Effector CD8-positive, alpha-beta T cell (primary cell): ENCODE measurements around the gene MYO3B.
"Not testable (repeated sequence)": the region's sequence is repeated elsewhere in the genome, so short reads cannot be mapped to it uniquely, and the experiment has no call there.

Source experiments
- DNase-seq: peaks from one replicate; lab custom pipeline; 2025; lab: John Stamatoyannopoulos, UW

The MYO3B gene

DNA sequence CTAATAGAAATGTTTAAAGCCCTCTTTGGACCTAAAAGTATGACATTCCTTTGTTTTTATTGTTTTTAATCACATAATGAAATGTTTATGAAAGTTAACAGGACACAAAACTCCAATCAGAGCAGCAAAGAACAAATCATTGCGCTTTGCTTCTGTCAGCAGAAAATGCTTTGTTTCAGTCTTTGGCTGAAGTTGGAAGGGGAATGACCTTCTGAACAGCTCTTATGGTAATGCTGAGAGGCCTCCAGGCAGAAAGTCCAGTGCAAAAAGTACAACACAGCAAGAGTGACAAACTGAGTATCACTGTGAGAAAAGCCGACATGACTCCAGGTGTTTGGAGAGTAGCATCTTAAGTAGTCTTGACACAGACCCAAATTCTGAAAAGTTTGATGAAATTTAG is 389.5 kb downstream of the MYO3B start:
- DNase-seq: no peak

DNA sequence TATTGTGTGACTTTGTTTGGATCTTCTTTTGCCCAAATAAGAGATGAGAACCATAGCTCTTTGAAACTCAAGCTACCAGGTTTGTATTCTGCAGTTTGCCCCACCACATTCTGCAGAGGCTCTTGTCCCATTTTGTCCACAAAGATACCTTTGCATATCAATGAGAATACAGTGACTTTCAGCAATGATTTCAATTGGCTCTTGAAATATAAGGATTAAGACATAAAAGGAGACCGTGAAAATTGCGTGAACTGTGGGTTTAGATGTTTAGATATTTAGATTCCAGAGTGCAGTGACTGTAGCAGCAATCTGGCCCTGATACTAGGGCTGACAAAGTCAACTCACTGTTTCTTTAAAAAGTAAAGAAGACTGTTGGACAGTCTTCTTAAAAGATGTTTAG is 390.6 kb downstream of the MYO3B start:
- DNase-seq: no peak

DNA sequence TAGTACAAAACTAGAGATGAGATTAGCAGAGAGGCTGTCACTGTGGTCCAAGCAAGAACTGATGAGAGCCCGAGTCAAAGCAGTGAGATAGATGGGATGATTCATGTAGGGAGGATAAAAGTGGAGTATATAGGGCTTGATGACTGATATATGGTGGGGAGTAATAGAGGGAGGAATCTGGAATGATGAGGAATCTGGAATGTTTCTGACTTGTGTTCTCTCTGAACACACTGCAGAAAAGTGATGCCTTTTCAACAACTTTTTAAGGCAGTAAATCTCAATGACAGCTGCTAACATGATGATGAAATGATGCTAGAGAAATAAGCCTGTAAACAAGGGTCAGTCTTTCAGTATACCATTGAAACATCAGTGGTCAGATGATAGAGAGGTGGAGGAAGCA is 393.7 kb downstream of the MYO3B start:
- DNase-seq: no peak

DNA sequence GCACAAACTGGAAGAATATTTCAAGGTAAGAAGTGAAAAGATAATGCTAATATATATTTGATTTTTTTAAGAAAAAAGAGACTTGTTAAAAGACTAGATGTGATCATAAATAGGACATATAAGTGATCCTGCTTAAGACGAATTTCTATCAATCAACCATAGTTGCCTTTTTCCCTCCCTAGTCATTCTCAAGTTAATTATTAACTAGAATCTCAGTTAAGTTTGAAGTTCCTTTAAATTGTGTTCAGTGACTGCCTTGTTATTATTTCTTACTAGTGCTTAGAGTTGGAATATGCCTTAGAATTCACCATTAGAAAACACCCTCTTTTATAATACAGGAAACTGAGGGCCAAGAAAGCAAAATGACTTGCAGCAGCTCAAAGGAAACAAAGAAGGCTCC is 395.7 kb downstream of the MYO3B start:
- no peak for DNase-seq

DNA sequence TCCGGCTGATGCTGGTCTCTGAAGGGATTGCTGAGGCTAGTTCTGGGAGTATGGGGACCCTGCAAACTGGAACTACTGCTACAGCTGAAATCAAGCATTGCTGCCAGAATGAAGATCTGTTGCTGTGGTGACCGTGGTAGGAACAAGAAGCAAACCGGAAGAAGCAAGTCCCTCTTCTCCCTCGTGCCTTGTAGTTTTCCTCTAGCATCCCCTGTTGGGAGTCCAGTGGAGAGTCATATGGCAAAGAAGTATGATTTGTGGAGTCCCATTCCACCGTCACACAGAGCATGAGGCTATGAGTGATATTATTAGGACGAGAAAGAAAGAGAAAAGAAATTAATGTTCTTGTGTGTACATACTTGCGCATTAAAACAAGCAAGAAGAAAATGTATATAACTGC is 398.3 kb downstream of the MYO3B start:
- DNase-seq: no peak

DNA sequence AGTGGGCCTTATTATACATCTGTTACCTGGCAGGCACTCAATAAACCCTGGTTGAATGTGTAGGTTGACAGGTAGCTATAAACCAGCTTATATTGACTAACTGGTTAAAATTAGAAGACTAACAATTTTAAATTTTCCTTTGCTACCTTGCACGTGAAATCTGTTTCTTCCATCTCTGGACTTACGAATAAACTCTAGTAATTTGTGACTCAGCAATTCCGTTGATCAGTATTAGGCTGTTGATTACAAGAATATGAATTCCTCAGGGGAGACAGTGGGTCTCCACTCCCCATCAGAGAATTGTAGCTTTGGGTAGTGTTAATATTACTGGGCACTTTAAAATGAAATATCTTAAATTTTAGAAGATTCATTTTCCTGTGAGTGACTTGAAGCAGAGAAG is 399.4 kb downstream of the MYO3B start:
- no peak for DNase-seq

DNA sequence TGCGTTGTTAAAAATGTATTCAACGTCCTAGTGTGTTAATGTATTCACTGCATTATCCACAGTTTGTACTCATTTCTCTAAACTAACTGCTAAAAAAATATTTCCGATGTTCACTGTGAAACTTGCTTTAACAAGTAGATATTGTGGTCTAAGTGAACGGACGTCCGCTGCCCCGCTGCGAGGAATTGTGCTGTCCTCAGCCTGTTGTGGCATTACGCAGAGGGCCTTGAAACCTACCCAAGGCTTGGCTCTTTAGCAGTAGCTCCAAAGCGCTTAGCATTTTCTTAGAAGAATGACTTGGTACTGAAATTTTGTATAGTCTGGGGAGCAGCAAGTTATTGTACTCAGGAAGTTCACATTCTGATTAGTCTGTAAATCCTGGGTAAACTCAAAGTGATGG is 400.7 kb downstream of the MYO3B start:
- no peak for DNase-seq

DNA sequence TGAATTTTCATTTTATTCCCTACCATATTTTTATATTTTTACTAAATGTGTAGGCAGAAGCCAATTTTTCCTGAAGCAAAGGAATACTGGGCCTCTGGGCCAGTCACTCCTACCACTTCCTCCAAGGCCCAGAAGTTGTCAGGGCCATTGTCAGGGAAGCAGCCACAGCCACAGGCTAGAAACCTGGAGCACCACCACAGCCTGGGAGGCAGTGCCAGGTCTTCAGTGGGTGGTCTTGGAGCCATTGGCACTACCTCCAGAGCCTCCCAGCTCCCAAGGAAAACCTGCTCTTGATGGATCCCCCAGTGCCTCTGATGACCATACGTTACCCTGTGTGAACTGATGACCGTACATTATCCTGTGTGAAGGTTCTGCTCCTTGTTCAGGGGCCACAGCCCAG is 401.6 kb downstream of the MYO3B start:
- DNase-seq: no peak

DNA sequence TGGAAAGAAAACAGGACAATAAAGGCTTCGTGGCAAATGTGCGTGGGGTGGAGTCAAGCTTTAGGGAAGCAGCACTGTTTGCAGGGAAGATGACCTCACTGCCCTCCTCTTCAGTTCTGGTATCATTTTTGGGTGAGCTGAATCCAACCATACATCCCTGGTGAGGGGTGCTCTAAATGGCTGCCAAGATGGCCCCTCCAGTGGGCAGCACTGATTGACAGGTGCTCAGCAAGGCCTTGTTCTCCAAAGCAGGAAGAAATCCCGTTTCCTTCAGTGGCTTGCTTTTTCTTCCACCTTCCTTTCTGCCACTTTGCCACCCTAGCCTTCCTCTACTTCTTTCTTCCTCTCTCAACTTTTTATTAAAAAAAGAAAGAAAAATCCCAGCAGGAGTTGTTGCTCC is 404.4 kb downstream of the MYO3B start:
- DNase-seq: no peak

DNA sequence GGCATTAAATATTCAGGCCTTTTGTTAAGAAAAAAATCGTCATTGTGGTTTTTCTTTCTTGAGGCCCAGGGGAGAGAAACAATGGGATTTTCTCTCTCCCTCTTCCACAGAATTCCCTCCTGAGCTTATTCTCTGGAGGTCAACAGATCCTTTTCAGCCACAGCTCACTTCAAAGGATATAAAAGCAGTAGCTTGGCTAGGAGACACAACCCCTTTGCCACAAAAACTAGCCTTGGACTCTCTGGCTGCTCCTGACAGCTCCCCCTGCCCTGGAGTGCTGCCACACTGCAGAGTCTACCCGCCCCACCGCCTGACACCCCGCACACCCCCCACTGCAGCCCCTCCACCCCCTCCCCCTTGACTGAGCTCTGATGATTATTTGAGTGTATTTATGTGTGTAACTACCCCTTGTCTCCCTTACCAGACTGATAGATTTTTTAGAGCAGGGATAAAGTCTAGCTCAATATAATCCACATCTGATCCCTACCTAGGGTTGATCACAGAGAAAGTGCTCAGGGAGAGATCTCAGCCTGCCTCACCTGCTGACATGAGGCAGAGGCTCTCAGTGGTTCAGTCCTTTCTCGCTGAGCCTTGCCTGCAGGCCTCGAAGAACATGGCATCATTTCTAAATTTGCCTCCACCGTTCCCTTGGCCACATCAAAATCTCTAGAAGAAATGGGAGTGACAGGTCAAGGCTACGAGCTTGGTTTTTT is 405.0 kb downstream of the MYO3B start:
- DNase-seq: no peak

DNA sequence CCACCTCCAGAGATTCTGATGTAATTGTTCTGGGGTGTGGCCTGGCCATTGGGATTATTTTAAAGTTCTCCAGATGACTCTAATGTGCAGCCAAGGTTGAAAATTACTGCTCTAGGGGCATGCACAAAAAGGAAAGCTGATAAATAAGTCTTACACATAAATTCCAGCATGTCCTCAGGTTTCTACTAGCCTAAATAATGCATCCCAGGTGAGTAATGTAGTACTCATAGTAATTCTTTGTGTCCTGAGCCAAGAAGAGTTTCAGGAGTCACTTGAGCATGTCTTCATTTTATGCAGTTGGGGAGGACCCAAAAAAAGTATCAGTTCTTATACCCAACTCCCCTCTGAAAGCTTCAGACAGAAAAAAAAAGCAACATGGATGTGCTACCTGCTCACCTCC is 407.1 kb downstream of the MYO3B start:
- DNase-seq: no peak

DNA sequence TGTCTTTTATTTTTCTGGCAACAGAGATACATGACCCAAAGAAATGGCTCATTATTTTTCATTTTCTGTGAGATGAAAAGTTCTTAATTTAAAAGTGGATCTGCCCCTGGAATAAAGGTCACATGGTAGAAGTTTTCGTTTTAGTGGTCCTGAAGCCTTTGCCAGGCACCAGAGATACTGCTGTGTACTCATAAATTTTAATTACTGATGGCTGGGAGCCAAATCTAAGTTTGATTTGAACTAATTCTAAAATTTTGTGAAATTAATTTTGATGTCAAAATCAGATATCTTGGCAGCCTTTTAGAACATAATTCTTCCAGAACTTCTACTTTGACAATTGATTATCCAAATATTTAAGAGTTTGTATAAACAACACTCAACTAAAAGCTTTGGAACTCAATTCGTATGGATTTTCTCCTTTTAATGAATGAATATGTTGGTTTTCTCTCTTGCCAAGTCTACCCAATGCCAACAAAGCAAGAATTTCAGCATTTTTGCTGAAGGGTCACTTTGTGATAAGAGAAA is 408.7 kb downstream of the MYO3B start:
- DNase-seq: no peak

DNA sequence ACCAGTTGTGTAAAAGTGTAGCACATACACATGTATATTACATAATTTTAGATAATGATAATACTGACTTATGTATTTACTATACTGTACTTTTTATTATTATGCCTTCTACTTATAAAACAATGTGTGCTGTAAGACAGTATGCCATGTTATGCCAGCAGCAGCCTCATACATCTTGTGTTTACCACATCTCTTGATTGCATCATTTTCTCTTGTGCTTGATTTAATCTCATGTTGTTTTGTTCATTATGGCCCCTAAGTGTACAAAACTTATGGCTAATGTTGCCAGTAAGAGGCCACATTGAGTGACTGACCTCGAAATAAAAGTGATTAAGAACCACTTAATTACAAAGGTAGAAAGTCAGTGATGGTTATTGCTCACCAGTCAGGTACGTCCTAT is 409.2 kb downstream of the MYO3B start:
- no peak for DNase-seq

DNA sequence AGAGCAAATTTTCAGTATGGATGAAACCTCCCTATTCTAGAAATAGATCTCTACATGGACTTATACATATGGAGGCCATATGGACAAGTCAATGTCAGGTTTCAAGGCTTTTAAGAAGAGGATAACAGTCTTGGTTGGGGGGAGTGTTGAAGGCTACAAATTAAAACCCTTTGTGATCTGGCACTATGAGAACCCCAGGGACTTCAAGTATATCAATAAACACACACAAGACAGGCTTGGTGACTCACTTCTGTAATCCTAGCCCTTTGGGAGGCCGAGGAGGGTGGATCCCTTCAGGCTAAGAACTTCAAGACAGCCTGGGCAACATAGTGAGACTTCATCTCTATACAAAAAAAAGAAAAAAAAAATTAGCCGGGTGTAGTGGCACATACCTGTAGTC is 410.0 kb downstream of the MYO3B start:
- no peak for DNase-seq

DNA sequence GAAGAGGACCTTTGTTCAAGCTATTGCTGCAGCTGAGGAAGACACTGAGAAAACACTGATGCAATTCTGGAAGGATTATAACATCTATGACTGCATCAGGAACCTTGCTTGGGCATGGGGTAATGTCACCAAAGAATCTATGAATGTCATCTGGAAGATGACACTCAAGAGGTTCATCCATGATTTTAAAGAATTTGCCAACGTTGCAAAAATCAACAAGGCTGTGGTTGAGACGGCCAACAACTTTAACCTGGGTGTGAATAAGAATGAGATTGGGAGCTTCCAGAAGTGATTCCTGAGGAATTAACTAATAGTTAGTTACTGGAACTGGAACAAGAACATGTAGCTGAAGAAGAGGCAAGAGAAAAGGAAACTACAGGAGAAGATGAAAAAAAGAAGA is 410.8 kb downstream of the MYO3B start:
- DNase-seq: no peak

DNA sequence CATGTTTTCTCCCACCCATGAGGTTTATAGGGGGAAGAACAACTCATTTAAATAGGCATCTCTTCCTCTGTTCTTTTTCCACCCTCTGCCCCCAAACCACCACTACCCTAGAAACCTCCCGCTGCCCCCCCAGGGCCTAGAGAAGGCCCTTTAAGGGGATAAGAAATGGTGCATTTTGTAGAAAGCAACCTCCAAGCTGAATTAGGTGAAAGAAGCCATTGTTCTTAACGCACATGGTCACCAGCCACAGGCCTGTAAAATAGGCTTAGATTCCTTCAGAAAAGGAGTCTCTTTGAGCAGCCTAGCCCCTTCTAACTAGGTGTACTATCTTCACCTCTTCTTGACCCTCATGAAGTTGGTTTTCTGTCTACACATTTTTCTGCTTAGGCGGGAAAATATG is 418.6 kb downstream of the MYO3B start:
- no peak for DNase-seq

DNA sequence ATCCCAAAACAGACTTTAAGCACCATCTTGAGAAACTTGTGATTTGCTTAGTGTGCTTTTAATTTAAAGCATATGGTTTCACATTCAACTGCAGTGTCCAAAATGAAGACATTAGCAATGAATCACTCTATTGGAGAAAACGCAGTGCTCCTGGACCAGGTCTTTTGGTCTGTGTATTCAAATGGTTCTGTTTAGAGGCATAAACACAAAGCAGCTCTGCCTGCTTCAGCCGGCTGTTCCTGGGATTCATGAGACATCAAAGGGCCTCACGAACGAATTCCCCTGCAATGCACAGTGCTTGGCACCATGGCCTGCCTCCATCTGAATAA is 420.1 kb downstream of the MYO3B start:
- no peak for DNase-seq

DNA sequence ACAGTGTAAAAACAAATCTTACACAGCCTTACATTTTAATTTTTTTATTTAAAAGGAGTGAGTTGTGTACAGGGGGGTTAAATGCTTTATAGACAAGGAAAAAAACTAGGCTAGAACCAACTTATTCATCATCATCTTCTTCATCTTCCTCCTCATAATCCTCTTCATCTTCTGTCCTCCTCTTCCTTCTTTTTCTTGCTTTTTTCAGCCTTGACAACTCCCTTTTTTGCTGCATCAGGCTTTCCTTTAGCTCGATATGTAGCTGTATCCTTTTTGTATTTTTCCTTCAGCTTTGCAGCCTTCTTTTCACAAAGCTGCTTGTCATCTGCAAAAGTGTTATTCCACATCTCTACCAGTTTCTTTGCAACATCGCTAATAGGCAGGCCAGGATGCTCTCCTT is 423.5 kb downstream of the MYO3B start:
- no peak for DNase-seq

DNA sequence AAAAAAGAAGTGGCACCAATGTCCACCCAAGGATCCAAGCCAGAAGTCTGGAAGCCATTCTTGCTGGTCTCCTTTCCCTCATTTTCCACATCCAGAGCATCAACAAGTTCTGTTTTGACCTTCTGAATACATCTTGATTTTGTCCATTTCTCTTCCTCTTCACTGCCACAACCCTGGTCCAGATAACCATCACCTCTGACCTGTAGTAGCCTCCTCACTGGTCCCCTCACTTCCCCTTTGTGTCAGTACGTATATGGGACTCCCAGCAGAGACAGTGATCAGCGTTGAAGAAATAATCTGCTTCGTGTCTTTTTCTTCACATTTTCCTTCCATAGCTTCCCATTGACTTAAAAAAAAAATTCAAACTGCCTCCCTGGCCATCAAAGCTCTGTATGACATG is 427.9 kb downstream of the MYO3B start:
- no peak for DNase-seq

DNA sequence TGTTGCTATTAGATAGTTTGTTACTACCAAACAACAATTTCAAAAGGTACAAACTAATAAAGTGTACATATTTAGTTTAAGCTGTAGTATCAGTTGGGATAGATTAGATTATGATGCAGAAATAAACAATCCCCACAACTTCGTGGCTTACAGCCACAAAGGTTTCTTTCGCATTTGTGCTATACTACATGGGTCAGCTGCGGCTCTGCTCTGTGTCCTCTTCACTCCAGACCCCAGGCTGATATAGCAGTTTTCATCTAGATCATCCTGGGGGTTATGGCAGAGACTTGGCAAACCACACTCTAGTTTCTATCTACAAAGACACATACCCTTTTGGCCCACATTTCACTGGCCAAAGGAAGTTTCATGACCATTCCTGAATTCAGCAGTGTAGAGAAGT is 429.2 kb downstream of the MYO3B start:
- no peak for DNase-seq

DNA sequence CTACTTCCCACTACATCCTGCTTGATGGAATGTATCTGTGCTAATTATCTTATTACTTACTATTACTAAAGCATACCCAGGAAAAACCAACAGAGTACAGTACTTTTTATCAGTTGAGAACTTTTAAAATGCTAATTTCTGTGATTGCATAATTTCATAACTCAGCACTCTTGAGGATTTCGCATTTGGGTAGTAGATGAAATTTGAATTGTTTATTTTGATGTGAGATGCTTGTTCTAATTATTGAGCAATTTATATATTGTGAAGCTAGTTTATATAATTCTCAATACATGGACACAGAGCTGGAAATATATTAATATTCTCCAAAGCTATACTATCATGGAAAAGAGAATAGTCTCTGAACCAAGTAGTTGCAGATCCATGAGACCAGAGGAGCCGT is 432.7 kb downstream of the MYO3B start:
- DNase-seq: no peak

DNA sequence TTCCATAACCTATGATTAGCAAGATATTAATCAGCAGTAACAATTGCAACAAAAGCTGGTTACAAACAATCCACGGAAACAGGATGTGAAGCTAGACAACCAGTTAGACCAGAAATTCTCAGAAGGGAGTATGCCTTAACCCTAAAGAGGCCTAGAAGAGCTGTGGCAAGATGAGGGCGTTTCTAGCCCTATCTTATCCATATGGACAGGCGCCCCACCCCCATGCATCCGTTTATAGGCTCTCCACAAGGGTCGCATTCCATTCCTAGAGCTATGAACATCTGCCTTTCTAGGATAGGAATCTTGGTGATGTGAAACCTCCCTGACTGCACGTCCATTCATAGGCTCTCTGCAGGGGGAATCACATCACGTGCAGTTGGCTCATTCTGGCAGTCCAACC is 441.0 kb downstream of the MYO3B start:
- not testable (repeated sequence) for DNase-seq

DNA sequence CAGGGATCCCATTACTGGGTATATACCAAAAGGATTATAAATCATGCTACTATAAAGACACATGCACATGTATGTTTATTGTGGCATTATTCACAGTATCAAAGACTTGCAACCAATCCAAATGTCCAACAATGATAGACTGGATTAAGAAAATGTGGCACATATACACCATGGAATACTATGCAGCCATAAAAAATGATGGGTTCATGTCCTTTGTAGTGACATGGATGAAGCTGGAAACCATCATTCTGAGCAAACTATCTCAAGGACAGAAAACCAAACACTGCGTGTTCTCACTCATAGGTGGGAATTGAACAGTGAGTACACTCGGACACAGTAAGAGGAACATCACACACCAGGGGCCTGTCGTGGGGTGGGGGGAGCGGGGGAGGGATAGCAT is 457.1 kb downstream of the MYO3B start:
- not testable (repeated sequence) for DNase-seq

DNA sequence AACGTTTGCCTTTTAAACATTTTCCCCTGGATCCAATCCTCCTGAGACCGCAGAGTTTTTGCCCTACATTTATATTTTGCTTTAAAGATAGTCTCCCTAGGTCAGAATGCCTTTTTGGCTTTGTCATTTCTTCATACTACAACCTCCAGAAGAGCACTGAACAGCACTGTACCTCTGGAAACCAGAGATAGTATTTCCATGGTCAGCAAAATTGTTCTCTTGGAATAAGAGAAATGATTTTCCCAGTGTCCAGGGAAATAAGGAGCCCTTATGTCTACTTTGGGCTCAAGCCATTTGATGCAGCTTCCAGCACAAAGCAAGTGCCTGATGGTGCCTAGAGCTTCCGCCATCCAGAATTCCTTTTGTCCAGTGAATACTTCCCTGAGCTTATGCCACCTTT is 461.7 kb downstream of the MYO3B start:
- no peak for DNase-seq

DNA sequence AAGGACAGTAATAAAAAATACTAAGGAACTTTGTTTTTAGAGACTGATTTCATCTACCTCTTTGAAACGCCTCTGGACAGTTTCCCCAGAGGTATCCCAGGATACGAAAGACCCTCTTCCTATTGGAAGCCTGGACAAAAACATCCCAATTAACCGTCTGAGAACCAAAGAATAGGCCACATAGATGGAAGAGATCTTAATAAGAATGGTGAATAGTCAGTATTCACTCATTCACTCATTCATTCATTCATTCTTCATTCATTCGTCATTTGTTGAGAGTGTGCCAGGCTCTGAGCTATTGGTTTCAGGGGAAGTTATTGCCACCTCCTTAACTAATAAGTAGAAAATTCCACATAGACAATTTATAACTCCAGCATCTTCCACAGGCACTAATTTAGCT is 464.0 kb downstream of the MYO3B start:
- DNase-seq: no peak
